Measurements from ENCODE around the gene GP9. TPM values are rescaled to one million over a fixed set of nuclear protein-coding genes. Genes with fewer than 3 reads are reported as not detected.

GP9 gene
- total and polyA plus RNA-seq, 9 of the 15 experiments (the other 6 are each of a cell fraction or from before 2014, with no cell fraction given): not detected

- TF ChIP-seq DMBX1 (CRISPR knock-in tag; IDR thresholded peaks at IDR 0.05; ENCODE audit: borderline replicate concordance) (0 out of 2 replicates have a peak, but pooled peaks have one; percentile 23), GMEB1 (CRISPR knock-in tag; IDR thresholded peaks at IDR 0.05) (no peak), ZNF717 (CRISPR knock-in tag; IDR thresholded peaks at IDR 0.05) (no peak), GATA2 (CRISPR knock-in tag; IDR thresholded peaks at IDR 0.05) (peak; percentile 78), MTA2 (IDR thresholded peaks at IDR 0.05; ENCODE audit: low read depth) (peak; percentile 60; the same call in 1 of the 2 replicates), KDM2B (CRISPR knock-in tag; IDR thresholded peaks at IDR 0.05) (no peak), MAZ (CRISPR knock-in tag; conservative IDR thresholded peaks at IDR 0.05 in 1 of 2, IDR thresholded peaks at IDR 0.05 in 1 of 2) (0 out of 4 replicates have a peak, but pooled peaks have one; percentile 33 to 39), ZNF184 (CRISPR knock-in tag; IDR thresholded peaks at IDR 0.05) (no peak), TEAD1 (CRISPR knock-in tag; IDR thresholded peaks at IDR 0.05) (0 out of 4 replicates have a peak, but pooled peaks of 1 of the 2 experiments have one; percentile 29), POLR2AphosphoS5 (IDR thresholded peaks at IDR 0.05; ENCODE audit: control insufficient read depth, insufficient read depth, low read depth, low read length) (peak; percentile 75), SMAD4 (CRISPR knock-in tag; conservative IDR thresholded peaks at IDR 0.05) (peak; percentile 33; the same call in 1 of the 2 replicates), BRD4 (IDR thresholded peaks at IDR 0.05) (no peak), RBFOX2 (IDR thresholded peaks at IDR 0.05; ENCODE audit: low read depth, low read length) (0 out of 2 replicates have a peak, but pooled peaks have one; percentile 34), ZNF507 (tag; conservative IDR thresholded peaks at IDR 0.05) (no peak)
- TF ChIP-seq, protein P1, sequence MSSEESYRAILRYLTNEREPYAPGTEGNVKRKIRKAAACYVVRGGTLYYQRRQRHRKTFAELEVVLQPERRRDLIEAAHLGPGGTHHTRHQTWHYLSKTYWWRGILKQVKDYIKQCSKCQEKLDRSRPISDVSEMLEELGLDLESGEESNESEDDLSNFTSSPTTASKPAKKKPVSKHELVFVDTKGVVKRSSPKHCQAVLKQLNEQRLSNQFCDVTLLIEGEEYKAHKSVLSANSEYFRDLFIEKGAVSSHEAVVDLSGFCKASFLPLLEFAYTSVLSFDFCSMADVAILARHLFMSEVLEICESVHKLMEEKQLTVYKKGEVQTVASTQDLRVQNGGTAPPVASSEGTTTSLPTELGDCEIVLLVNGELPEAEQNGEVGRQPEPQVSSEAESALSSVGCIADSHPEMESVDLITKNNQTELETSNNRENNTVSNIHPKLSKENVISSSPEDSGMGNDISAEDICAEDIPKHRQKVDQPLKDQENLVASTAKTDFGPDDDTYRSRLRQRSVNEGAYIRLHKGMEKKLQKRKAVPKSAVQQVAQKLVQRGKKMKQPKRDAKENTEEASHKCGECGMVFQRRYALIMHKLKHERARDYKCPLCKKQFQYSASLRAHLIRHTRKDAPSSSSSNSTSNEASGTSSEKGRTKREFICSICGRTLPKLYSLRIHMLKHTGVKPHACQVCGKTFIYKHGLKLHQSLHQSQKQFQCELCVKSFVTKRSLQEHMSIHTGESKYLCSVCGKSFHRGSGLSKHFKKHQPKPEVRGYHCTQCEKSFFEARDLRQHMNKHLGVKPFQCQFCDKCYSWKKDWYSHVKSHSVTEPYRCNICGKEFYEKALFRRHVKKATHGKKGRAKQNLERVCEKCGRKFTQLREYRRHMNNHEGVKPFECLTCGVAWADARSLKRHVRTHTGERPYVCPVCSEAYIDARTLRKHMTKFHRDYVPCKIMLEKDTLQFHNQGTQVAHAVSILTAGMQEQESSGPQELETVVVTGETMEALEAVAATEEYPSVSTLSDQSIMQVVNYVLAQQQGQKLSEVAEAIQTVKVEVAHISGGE (CRISPR knock-in tag; IDR thresholded peaks at IDR 0.05): 0 out of 6 replicates have a peak, but pooled peaks of 1 of the 3 experiments have one; percentile 33
- TF ChIP-seq, protein P2, sequence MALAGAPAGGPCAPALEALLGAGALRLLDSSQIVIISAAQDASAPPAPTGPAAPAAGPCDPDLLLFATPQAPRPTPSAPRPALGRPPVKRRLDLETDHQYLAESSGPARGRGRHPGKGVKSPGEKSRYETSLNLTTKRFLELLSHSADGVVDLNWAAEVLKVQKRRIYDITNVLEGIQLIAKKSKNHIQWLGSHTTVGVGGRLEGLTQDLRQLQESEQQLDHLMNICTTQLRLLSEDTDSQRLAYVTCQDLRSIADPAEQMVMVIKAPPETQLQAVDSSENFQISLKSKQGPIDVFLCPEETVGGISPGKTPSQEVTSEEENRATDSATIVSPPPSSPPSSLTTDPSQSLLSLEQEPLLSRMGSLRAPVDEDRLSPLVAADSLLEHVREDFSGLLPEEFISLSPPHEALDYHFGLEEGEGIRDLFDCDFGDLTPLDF (CRISPR knock-in tag; IDR thresholded peaks at IDR 0.05): no peak
Measured at GRCh38 chr3:129016720-129017483, 43.7 kb upstream of the GP9 start (continued).
